CD4-positive, CD25-positive, alpha-beta regulatory T cell (primary cell): ENCODE data around the gene SLC8A1. TPM values are rescaled to one million over a fixed set of nuclear protein-coding genes. Genes with fewer than 3 reads are reported as not detected.

ENCODE experiments used
- ATAC-seq, 2 donors: fragments of 150-1000 bp; cut with Tn5 transposase; one replicate each; pipeline ENCODE4 v1.10.0; 2021; ENCODE audit warnings: low read depth in 2 of 2, moderate number of reproducible peaks in 2 of 2, moderate library complexity in 1 of 2
- DNase-seq, 3 donors: peaks; one replicate each; pipeline versions ENCODE4 v3.0.0 to v3.0.0-alpha.2; 2012 to 2022; ENCODE audit warnings: mixed read lengths in 1 of 3
- H3K27ac ChIP-seq: one replicate; pipeline ENCODE4 v1.7.0; 2013; ENCODE audit warnings: mild to moderate bottlenecking, low read length; ENCODE audit not compliant: insufficient read depth, poor library complexity, severe bottlenecking
- H3K27me3 ChIP-seq: one replicate; pipeline ENCODE4 v1.7.0; 2013; ENCODE audit warnings: low read length; ENCODE audit not compliant: control insufficient read depth, insufficient read depth
- H3K36me3 ChIP-seq: one replicate; pipeline ENCODE4 v1.7.0; 2013; ENCODE audit warnings: mild to moderate bottlenecking, low read length, moderate library complexity; ENCODE audit not compliant: control insufficient read depth, insufficient read depth
- H3K4me1 ChIP-seq: 2 replicates; pipeline ENCODE4 v1.7.0; 2013; ENCODE audit warnings: mild to moderate bottlenecking, low read length; ENCODE audit not compliant: insufficient read depth, control insufficient read depth, poor library complexity, severe bottlenecking
- H3K4me3 ChIP-seq: one replicate; pipeline ENCODE4 v1.7.0; 2013; ENCODE audit warnings: low read depth, mild to moderate bottlenecking, low read length, moderate library complexity
- H3K9me3 ChIP-seq, 2 experiments: 1 replicate in 1 of 2; 2 replicates in 1 of 2; pipeline ENCODE4 v1.7.0; 2013; ENCODE audit warnings: low read length in 2 of 2, mild to moderate bottlenecking in 1 of 2, moderate library complexity in 1 of 2; ENCODE audit not compliant: control insufficient read depth in 2 of 2
- H3K27ac Mint-ChIP-seq, 3 donors: one replicate each; pipeline ENCODE4 v1.8.0; 2020 to 2022; ENCODE audit warnings: mild to moderate bottlenecking in 3 of 3, mixed read lengths in 3 of 3, moderate library complexity in 2 of 3
- H3K27me3 Mint-ChIP-seq: one replicate; pipeline ENCODE4 v1.8.0; 2022; ENCODE audit warnings: mild to moderate bottlenecking, mixed read lengths
- H3K36me3 Mint-ChIP-seq: one replicate; pipeline ENCODE4 v1.8.0; 2020; ENCODE audit warnings: mixed read lengths
- H3K4me1 Mint-ChIP-seq, 4 donors: one replicate each; pipeline ENCODE4 v1.8.0; 2020 to 2022; ENCODE audit warnings: mixed read lengths in 4 of 4, mild to moderate bottlenecking in 1 of 4
- H3K4me3 Mint-ChIP-seq, 4 donors: one replicate each; pipeline ENCODE4 v1.8.0; 2020 to 2022; ENCODE audit warnings: mild to moderate bottlenecking in 4 of 4, mixed read lengths in 4 of 4, moderate library complexity in 3 of 4
- H3K9me3 Mint-ChIP-seq, 7 donors: one replicate each; pipeline ENCODE4 v1.8.0; 2020 to 2022; ENCODE audit warnings: mixed read lengths in 7 of 7, mild to moderate bottlenecking in 3 of 7, moderate library complexity in 2 of 7
- polyA plus RNA-seq, 4 donors: library from polyadenylated mRNA; unstranded; fragments of 300-500 nt; fragmentation: Illumina TruSeq; gene quantifications; one replicate each; pipeline ENCODE4 v1.2.3, GENCODE V29; 2021
- total RNA-seq: library from RNA; stranded (reverse); gene quantifications from one replicate; pipeline ENCODE4 v1.2.3, GENCODE V29; 2022

The SLC8A1 gene
- total and polyA plus RNA-seq, 5 donors from 2014 or later = 0.22 to 0.43 TPM; not detected in 3

- Mint-ChIP-seq H3K4me3 (no peak overlapping the region), H3K4me1 (no peaks in the 10 kb centered on the region), H3K27me3 (no peaks in the 10 kb centered on the region), H3K27ac (no peak overlapping the region), H3K36me3 (no peaks in the 10 kb centered on the region), H3K9me3 (peaks cover 0 to 2% (median 0%) of the 10 kb centered on the region in 7 donors)
- Histone ChIP-seq H3K4me1 (no peaks in the 10 kb centered on the region), H3K9me3 (no peaks in the 10 kb centered on the region), H3K27ac (no peak overlapping the region), H3K36me3 (no peaks in the 10 kb centered on the region), H3K27me3 (no peaks in the 10 kb centered on the region), H3K4me3 (no peak overlapping the region)
- DNase-seq = no peak
- no peak for ATAC-seq
Observed at GRCh38 chr2:40471866-40472265, 20.0 kb upstream of the SLC8A1 start.

DNA sequence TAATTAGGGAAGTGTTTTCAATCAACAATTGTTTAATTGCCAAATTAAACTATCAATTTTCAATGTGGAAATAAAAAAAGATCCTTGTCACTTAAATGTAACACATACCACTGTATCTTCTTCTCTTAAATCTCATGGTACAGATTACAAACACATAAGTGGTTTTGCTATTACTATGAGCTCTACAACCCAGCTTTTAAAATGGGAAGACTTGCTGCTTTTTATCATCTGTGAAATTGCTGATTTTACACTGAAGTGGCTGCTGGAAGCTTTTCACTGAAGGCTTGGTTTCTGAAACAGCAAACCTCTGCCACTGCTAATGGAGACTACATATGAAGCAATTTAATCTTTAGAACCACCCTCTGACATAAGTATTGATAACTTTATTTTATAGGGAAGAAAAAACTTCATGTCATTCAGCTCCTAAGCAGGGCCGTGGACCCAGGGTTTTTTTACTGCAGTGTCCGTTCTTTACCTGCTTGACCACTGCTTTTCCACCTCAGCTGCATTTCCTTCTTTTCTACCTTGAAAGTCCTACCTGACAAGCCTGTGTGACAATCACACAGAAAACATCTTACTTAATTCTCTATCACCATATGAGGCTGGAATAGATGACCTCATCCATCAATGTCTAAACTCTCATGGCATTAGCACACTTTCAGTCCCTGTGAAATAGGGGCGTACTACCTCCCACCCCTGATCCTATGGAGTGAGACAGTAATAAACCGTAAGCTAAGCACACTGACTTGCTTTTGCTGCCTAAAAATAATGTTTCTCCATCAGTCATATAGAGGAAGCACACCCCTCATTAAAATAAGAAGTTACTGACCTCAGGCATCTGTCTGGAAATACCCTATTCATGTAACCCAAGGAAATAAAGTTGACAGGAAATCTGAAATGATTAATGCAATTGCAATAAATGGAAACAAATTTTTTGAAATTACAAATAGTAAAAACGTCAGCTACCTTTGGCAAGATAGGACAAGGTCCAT is 19.2 kb upstream of the SLC8A1 start:
- no peaks in the 10 kb centered on the region for H3K36me3 ChIP-seq
- no peaks in the 10 kb centered on the region for H3K4me1 Mint-ChIP-seq
- H3K9me3 Mint-ChIP-seq = peaks cover 0 to 2% (median 0%) of the 10 kb centered on the region in 7 donors
- DNase-seq (no peak), ATAC-seq (no peak)
- no peak overlapping the region for H3K27ac Mint-ChIP-seq
- no peaks in the 10 kb centered on the region for H3K27me3 Mint-ChIP-seq
- H3K9me3 ChIP-seq = no peaks in the 10 kb centered on the region
- H3K27ac ChIP-seq = no peak overlapping the region
- H3K4me3 ChIP-seq = no peak overlapping the region
- H3K27me3 ChIP-seq = no peaks in the 10 kb centered on the region
- H3K4me3 Mint-ChIP-seq = no peak overlapping the region
- H3K36me3 Mint-ChIP-seq = no peaks in the 10 kb centered on the region
- H3K4me1 ChIP-seq = no peaks in the 10 kb centered on the region

GRCh38 chr2:40466935-40467572 is 15.2 kb upstream of the SLC8A1 start:
- no peaks in the 10 kb centered on the region for H3K4me1 Mint-ChIP-seq
- H3K27ac Mint-ChIP-seq = no peak overlapping the region
- Histone ChIP-seq H3K27me3 (no peaks in the 10 kb centered on the region), H3K27ac (no peak overlapping the region), H3K4me1 (no peaks in the 10 kb centered on the region), H3K36me3 (no peaks in the 10 kb centered on the region), H3K9me3 (no peaks in the 10 kb centered on the region), H3K4me3 (no peak overlapping the region)
- no peak for DNase-seq
- no peak overlapping the region for H3K4me3 Mint-ChIP-seq
- ATAC-seq = no peak
- no peaks in the 10 kb centered on the region for H3K36me3 Mint-ChIP-seq
- H3K9me3 Mint-ChIP-seq = no peaks in the 10 kb centered on the region
- H3K27me3 Mint-ChIP-seq = no peaks in the 10 kb centered on the region

GRCh38 chr2:40466332-40466906 is 14.5 kb upstream of the SLC8A1 start:
- no peaks in the 10 kb centered on the region for H3K36me3 ChIP-seq
- no peak for ATAC-seq
- Mint-ChIP-seq H3K9me3 (no peaks in the 10 kb centered on the region), H3K27ac (no peak overlapping the region), H3K4me1 (no peaks in the 10 kb centered on the region), H3K36me3 (no peaks in the 10 kb centered on the region), H3K4me3 (no peak overlapping the region), H3K27me3 (no peaks in the 10 kb centered on the region)
- no peak overlapping the region for H3K27ac ChIP-seq
- no peaks in the 10 kb centered on the region for H3K4me1 ChIP-seq
- DNase-seq = no peak
- H3K4me3 ChIP-seq = no peak overlapping the region
- H3K9me3 ChIP-seq = no peaks in the 10 kb centered on the region
- H3K27me3 ChIP-seq = no peaks in the 10 kb centered on the region

DNA sequence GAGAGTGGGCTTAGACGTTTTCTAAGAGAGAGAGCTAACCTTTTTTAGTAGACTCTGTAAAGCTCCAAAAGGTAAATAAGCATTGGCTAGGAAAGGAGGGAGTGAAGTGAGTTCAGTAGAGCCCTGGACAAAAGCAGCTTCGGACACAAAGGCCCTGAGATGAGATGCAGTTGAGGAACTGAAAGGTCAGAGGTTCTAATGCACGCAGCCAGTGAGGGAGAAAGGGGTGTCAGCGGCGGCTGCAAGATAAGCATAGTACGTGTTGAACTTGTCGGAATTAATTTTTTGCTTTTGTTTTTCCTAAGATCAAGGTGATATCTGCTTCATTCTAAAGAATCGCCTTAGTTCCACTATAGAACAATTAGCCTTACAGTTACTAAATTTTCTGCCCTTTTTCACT is 11.2 kb upstream of the SLC8A1 start:
- Histone ChIP-seq H3K4me3 (no peak overlapping the region), H3K4me1 (no peaks in the 10 kb centered on the region), H3K27ac (no peak overlapping the region), H3K9me3 (no peaks in the 10 kb centered on the region), H3K36me3 (no peaks in the 10 kb centered on the region), H3K27me3 (no peaks in the 10 kb centered on the region)
- Mint-ChIP-seq H3K4me3 (no peak overlapping the region), H3K4me1 (no peaks in the 10 kb centered on the region), H3K36me3 (no peaks in the 10 kb centered on the region), H3K27me3 (no peaks in the 10 kb centered on the region), H3K9me3 (no peaks in the 10 kb centered on the region), H3K27ac (no peak overlapping the region)
- DNase-seq (no peak), ATAC-seq (no peak)

GRCh38 chr2:40458271-40458794 is 6.4 kb upstream of the SLC8A1 start:
- peaks cover 4% of the 10 kb centered on the region for H3K27me3 Mint-ChIP-seq
- no peaks in the 10 kb centered on the region for H3K36me3 Mint-ChIP-seq
- H3K27me3 ChIP-seq = peaks cover 4% of the 10 kb centered on the region
- H3K36me3 ChIP-seq = no peaks in the 10 kb centered on the region
- H3K4me3 Mint-ChIP-seq = no peak overlapping the region
- ATAC-seq (no peak), DNase-seq (no peak)
- H3K9me3 Mint-ChIP-seq = peaks cover 0 to 4% (median 0%) of the 10 kb centered on the region in 7 donors
- H3K27ac ChIP-seq = no peak overlapping the region
- no peaks in the 10 kb centered on the region for H3K9me3 ChIP-seq
- no peak overlapping the region for H3K4me3 ChIP-seq
- no peak overlapping the region for H3K27ac Mint-ChIP-seq
- no peaks in the 10 kb centered on the region for H3K4me1 ChIP-seq
- no peaks in the 10 kb centered on the region for H3K4me1 Mint-ChIP-seq

GRCh38 chr2:40457837-40458236 is 5.9 kb upstream of the SLC8A1 start:
- peaks cover 4% of the 10 kb centered on the region for H3K27me3 ChIP-seq
- DNase-seq (no peak), ATAC-seq (no peak)
- H3K4me1 ChIP-seq = no peaks in the 10 kb centered on the region
- Mint-ChIP-seq H3K4me3 (no peak overlapping the region), H3K9me3 (peaks cover 0 to 4% (median 0%) of the 10 kb centered on the region in 7 donors), H3K4me1 (no peaks in the 10 kb centered on the region), H3K36me3 (no peaks in the 10 kb centered on the region), H3K27me3 (peaks cover 8% of the 10 kb centered on the region), H3K27ac (no peak overlapping the region)
- H3K27ac ChIP-seq = no peak overlapping the region
- H3K9me3 ChIP-seq = no peaks in the 10 kb centered on the region
- H3K36me3 ChIP-seq = no peaks in the 10 kb centered on the region
- no peak overlapping the region for H3K4me3 ChIP-seq
